Epithelial cell of proximal tubule (primary cell): Measurements from ENCODE around the gene PRRT1. TPM values are rescaled to one million over a fixed set of nuclear protein-coding genes. Genes with fewer than 3 reads are reported as not detected.
"Not testable (repeated sequence)": the region's sequence is repeated elsewhere in the genome, so short reads cannot be mapped to it uniquely, and the experiment has no call there.

ENCODE experiments used
- DNase-seq: peaks from one replicate; pipeline ENCODE4 v3.0.0-alpha.2; 2011; ENCODE audit warnings: low read depth
- H3K4me3 ChIP-seq: 2 replicates; pipeline ENCODE4 v1.5.1; 2011; ENCODE audit warnings: low read depth, mild to moderate bottlenecking, low read length
- total RNA-seq: library from RNA; depleted of rRNA; stranded (reverse); fragments of >200 nt; gene quantifications from 2 replicates; pipeline ENCODE4 v1.2.3, GENCODE V29; 2015
- TF ChIP-seq, protein P1 (sequence below): conservative IDR thresholded peaks from 2 replicates; pipeline ENCODE4 v1.5.1; 2012; ENCODE audit warnings: low read depth, mild to moderate bottlenecking, low read length

Gene PRRT1
- total RNA-seq, 1 donor from 2014 or later = not detected

DNA sequence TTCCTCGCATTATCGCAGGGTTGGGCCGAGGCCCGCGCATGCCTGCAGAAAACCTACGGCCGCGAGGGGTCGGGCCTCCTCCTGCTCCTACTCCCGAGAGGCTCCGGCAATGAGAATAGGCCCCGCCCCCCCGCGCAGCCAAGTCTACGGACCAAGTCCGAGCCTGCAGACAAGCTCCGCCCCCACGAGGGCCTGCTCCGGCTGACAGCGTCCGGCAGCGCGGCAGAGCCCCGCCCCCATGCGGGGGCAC lies 43.8 kb upstream of the PRRT1 start:
- peak; percentile 84 for DNase-seq
- H3K4me3 ChIP-seq = peak overlapping the region; percentile 99
- TF ChIP-seq, protein P1, sequence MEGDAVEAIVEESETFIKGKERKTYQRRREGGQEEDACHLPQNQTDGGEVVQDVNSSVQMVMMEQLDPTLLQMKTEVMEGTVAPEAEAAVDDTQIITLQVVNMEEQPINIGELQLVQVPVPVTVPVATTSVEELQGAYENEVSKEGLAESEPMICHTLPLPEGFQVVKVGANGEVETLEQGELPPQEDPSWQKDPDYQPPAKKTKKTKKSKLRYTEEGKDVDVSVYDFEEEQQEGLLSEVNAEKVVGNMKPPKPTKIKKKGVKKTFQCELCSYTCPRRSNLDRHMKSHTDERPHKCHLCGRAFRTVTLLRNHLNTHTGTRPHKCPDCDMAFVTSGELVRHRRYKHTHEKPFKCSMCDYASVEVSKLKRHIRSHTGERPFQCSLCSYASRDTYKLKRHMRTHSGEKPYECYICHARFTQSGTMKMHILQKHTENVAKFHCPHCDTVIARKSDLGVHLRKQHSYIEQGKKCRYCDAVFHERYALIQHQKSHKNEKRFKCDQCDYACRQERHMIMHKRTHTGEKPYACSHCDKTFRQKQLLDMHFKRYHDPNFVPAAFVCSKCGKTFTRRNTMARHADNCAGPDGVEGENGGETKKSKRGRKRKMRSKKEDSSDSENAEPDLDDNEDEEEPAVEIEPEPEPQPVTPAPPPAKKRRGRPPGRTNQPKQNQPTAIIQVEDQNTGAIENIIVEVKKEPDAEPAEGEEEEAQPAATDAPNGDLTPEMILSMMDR = peak; percentile 42

DNA sequence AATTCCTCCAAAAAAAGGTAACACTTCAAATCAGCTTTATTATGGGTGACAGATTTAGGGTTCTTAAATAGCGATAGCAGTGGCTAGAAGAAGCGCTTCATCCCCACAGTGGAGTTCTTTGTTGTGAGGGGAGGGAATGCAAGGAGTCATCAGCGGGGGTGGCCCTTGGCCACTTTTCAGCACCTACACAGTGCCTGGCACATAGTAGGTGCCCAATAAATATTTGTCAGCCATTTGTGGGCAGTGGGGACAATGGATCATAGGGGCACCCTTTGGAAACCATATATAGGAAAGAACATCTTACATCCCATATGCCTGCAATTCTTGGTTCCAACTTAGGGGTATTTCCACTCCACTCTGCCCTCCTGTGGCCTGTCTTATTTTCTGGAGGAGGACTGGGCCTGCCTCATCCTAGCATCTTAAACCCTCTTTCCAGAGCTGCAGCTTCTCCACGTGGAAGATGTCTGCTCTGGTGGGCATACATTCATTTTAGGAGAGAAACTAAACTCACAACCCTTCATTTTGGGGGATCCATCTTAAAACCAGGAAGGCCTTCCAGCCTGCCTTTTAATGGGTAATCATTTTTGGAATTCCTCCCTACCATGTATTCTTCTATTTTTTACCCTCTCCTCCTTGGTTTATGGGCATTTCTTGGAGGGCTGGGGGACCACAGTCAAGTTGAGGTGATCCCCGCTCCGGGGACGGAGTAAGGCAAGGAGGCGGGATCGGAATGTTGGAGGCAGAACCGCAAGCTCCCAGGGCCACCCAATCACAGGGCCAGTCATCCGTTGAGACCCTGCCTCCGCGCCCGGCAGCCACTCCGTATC lies 43.3 kb upstream of the PRRT1 start:
- H3K4me3 ChIP-seq = peak overlapping the region; percentile 71
- DNase-seq = no peak
- TF ChIP-seq, protein P1 = peak; percentile 69

DNA sequence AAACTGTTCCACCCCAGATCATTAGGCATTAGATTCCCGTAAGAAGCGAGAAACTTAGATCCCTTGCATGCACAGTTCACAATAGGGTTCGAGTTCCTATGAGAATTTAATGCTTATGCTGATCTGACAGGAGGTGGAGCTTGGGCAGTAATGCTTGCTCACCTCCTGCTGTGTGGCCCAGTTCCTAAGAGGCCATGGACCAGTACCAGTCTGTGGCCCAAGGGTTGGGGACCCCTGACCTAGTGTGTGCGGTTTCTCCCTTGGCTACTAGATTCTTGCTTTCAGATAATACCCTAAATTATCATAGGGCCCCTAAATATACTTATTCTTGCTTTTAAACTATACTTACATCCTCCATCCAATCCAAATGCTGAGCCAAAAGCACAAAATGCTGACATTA lies 42.6 kb upstream of the PRRT1 start:
- TF ChIP-seq, protein P1 = no peak
- no peak overlapping the region for H3K4me3 ChIP-seq

DNA sequence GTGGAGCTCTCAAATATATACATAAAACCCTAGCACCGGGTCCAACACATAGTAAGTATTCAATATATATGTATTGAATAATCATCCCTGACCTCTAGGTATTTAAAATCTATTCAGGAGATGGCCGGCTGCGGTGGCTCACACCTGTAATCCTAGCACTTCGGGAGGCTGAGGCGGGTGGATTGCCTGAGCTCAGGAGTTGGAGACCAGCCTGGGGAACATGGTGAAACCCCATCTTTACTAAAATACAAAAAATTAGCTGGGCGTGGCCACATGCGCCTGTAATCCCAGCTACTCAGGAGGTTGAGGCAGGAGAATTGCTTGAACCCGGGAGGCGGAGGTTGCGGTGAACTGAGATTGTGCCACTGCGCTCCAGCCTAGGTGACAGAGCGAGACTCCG lies 41.4 kb upstream of the PRRT1 start:
- H3K4me3 ChIP-seq = not testable (repeated sequence)

More for the DNA sequence above, 42.6 kb upstream of the PRRT1 start:
- DNase-seq = no peak

DNA sequence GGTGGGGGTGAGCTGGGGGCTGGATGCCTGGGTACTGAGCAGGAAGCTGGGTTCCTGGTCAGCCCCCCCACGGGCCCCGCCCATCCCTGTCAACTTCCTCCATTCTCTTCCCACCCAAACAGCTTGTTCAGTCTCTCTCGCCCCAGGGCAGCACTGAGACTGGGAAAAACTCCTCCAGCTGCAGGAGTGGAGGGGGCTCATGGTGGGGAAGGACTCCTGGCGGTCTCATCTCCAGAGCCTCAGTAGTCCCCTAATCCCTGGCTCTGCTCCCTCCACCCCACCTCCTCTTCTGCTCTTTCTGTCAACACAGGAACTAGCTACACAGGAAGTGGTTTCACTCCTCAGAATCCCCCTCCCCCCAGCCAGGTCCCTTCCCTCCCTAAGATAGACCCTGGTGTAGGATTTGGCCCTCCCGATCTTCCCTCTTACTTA lies 40.9 kb upstream of the PRRT1 start, which contains the start of gene GPSM3:
TSS of gene GPSM3 (minus strand) at position 36 of the 432 bp plus-strand sequence. CDS start 130 bp downstream, outside the sequence.
- no peak for DNase-seq
- no peak within 1 kb of the TSS for H3K4me3 ChIP-seq

More for the DNA sequence above, 41.4 kb upstream of the PRRT1 start:
- not testable (repeated sequence) for DNase-seq

DNA sequence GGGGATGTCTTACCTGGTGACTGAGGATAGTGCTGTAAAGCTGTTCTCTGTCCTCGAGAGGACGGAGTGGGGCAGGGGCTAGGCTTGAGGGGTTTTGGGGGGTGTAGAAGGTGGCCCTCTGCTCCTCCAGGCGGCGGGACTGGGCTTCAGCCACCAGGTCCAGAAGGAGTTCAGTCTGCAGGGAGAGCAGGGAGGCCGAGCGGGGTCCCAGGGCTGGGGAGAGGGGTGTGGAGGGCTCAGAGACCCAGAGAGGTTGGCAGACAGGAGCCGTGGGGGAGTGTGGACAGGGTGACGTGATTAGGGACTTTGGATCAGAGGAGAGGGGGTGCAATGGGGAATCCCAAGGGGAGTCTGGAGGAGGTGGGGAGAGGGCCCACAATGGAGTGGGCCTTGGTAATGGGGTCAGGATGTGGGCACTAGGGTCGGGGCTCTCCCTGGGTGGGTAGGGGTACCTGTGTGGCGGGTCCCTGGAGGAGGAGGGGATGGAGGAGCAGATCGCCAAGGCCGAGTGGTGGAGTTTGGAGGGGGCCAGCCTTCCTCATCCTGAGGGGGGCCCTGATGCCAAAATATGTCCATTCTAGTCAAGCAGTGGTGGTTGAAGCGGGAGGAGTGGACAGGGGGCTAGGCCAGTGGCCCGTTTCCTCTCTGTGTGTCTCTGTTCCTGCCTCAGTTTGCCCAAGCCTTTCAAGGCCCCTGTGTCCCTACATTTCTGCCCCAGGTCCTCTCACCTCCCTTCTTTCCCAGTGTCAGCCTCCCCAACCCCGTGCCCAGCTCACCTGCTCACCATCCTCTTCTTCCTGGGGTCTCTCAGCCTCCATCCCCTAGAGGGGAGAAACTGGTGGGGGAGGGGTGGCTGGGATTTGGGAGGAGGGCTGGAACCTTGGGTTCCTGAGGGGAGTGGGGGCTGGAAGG lies 40.2 kb upstream of the PRRT1 start:
- no peak overlapping the region for H3K4me3 ChIP-seq
- DNase-seq = no peak
- TF ChIP-seq, protein P1 = no peak

More for the DNA sequence above, 40.9 kb upstream of the PRRT1 start, which contains the start of gene GPSM3:
- TF ChIP-seq, protein P1 = no peak
